ENCODE measurements around the gene ELFN1. TPM values are rescaled to one million over a fixed set of nuclear protein-coding genes. Genes with fewer than 3 reads are reported as not detected.

The ELFN1 gene
- polyA plus RNA-seq, 1 of the 3 experiments (the other 2 are of a cell fraction), result 0.05 TPM

DNA sequence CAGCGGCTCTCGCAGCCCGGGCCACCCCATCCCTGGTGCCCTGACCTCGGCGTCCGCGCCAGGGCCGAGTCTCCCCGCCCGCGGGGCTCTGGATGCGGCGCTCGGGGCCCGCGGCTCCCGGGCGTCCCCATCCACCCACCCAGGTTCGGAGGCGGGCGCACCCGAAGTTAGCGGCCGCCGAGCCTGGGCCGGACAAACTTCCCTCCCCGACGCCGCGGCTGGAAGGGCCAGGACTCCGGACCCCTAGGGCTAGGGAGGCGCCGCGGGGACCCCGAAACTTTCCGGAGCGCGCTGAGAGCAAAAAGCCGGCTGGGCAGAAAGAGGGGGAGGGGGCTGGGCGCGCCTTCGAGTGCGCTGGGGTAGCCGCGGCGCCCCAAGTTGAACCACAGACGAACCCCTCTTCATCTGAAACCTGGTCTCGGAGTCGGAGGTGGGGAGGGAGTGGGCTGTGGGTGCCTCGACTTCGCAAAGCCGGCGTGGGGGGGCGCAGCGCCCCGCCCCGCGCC, 3.7 kb upstream of the ELFN1 start:
- 1% methylated on average over 24 of the region's 58 CpGs for WGBS (ENCODE audit: low lambda C conversion rate)
- Histone ChIP-seq H3K4me2 (peak overlapping the region; percentile 78), H3K9me3 (no peaks in the 10 kb centered on the region), H3K36me3 (replicated peaks in 1 of 2; ENCODE audit: control insufficient read depth in 1 of 2, insufficient read depth in 2 of 2, low read length in 1 of 2) (no peaks in the 10 kb centered on the region), H3K27ac (ENCODE audit: low read depth in 2 of 2, low read length in 1 of 2) (peak overlapping the region in 1 of 2 experiments; percentile 91; a peak in 1 of 4 replicates), H3K4me1 (ENCODE audit: control insufficient read depth in 1 of 2, insufficient read depth in 2 of 2, low read depth in 1 of 2, low read length in 1 of 2) (peaks cover 0 to 42% of the 10 kb centered on the region in 2 experiments; a peak in 1 of 4 replicates), H3K4me3 (ENCODE audit: low read depth in 2 of 2, low read length in 1 of 2) (peak overlapping the region; percentile 47 to 61; a peak in 3 of 4 replicates), H3K27me3 (ENCODE audit: insufficient read depth) (peaks cover 64% of the 10 kb centered on the region), H3K9ac (no peak overlapping the region), H3K9me2 (no peaks in the 10 kb centered on the region), H3K79me2 (ENCODE audit: insufficient read depth) (no peaks in the 10 kb centered on the region), H2AFZ (ENCODE audit: low read depth) (no peak overlapping the region), H4K20me1 (ENCODE audit: insufficient read depth) (peaks cover 15% of the 10 kb centered on the region; the same call in 1 of the 2 replicates), H3F3A (replicated peaks; ENCODE audit: insufficient read depth) (peaks cover 11% of the 10 kb centered on the region)
- CTCF ChIA-PET, result interaction anchor here (0.9 to 1.5 kb wide), 6 partner anchors 48 to 537 kb away, joined by 3 to 4 read pairs (median 3); no protein-coding TSS in a partner anchor
- DNase-seq, result peak; percentile 81
- TF ChIP-seq FOXM1 (IDR thresholded peaks at IDR 0.05; ENCODE audit: low read depth) (no peak), EZH2phosphoT487 (IDR thresholded peaks at IDR 0.05; ENCODE audit: borderline replicate concordance, low read depth) (peak; percentile 92)
- POLR2A ChIA-PET, result interaction anchor here (0.7 kb wide), 1 partner anchor 399 kb away, joined by 3 read pairs; no protein-coding TSS in a partner anchor

DNA sequence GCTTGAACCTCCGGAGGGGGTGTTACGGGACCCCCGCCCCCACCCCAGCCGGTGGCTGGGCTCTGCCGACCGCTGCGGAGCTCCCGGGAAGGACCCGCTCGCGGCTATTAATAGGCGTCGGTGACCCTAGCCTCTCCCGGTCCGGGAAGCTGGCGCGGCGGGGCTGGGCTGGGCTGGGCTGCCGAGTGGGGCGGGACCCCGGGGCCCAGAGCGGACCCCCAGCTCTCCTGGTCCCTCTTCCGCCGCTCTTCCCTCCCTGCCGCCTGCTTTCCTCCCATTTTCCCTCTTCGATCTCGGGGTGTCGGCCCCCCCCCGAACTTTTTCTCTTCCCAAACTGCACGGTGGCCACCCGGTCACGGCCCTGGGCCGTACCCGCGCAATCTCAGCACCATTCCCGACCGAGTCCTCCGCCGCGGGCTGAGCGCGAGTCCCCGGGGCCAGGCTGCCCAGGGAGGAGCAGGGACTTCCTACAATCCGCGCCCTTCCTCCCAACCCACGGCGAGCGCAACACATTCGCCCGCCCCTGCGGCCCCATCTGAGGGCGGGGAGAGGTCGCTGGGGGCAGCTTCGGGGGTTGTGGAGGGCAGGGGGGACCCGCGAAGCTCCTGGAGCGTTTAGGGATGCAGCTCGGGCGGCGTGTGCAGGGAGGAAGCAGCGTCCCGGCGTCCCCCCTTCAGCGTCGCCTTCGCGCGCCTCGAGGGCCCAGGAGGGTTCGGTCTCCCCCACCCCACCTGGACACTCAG, 3.1 kb upstream of the ELFN1 start:
- H3K79me2 ChIP-seq (ENCODE audit: insufficient read depth), result no peaks in the 10 kb centered on the region
- peaks cover 17% of the 10 kb centered on the region; the same call in 1 of the 2 replicates for H4K20me1 ChIP-seq (ENCODE audit: insufficient read depth)
- POLR2A ChIA-PET, result interaction anchor here (0.7 to 0.8 kb wide), 2 partner anchors 80 to 399 kb away, joined by 3 read pairs; no protein-coding TSS in a partner anchor
- CTCF ChIA-PET, result interaction anchor here (0.9 to 1.7 kb wide), 12 partner anchors 17 to 575 kb away, joined by 3 to 5 read pairs (median 3); partner anchors contain the start of genes MRM2 and NUDT1
- WGBS (ENCODE audit: low lambda C conversion rate), result 2% methylated on average over 36 of the region's 70 CpGs
- peak overlapping the region; percentile 50 to 61 for H3K4me3 ChIP-seq (ENCODE audit: low read depth in 2 of 2, low read length in 1 of 2)
- no peak overlapping the region for H3K9ac ChIP-seq
- no peaks in the 10 kb centered on the region for H3K9me3 ChIP-seq
- H3K27ac ChIP-seq (ENCODE audit: low read depth in 2 of 2, low read length in 1 of 2), result peak overlapping the region in 1 of 2 experiments; percentile 91; a peak in 2 of 4 replicates
- TF ChIP-seq EZH2phosphoT487 (IDR thresholded peaks at IDR 0.05; ENCODE audit: borderline replicate concordance, low read depth) (peak; percentile 57), ELF1 (IDR thresholded peaks at IDR 0.05) (no peak)
- TF ChIP-seq, protein P1, sequence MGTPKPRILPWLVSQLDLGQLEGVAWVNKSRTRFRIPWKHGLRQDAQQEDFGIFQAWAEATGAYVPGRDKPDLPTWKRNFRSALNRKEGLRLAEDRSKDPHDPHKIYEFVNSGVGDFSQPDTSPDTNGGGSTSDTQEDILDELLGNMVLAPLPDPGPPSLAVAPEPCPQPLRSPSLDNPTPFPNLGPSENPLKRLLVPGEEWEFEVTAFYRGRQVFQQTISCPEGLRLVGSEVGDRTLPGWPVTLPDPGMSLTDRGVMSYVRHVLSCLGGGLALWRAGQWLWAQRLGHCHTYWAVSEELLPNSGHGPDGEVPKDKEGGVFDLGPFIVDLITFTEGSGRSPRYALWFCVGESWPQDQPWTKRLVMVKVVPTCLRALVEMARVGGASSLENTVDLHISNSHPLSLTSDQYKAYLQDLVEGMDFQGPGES (IDR thresholded peaks at IDR 0.05; ENCODE audit: low read depth, low read length), result no peak
- peaks cover 64% of the 10 kb centered on the region for H3K27me3 ChIP-seq (ENCODE audit: insufficient read depth)
- DNase-seq, result peak; percentile 86
- no peaks in the 10 kb centered on the region for H3K9me2 ChIP-seq
- H2AFZ ChIP-seq (ENCODE audit: low read depth), result 0 out of 2 replicates have a peak overlapping the region, but pooled peaks have one; percentile 22
- H3K4me2 ChIP-seq, result peak overlapping the region; percentile 78
- H3K4me1 ChIP-seq (ENCODE audit: control insufficient read depth in 1 of 2, insufficient read depth in 2 of 2, low read depth in 1 of 2, low read length in 1 of 2), result peaks cover 0 to 48% of the 10 kb centered on the region in 2 experiments; a peak in 1 of 4 replicates
- H3F3A ChIP-seq (replicated peaks; ENCODE audit: insufficient read depth), result peaks cover 11% of the 10 kb centered on the region
- no peaks in the 10 kb centered on the region for H3K36me3 ChIP-seq (replicated peaks in 1 of 2; ENCODE audit: control insufficient read depth in 1 of 2, insufficient read depth in 2 of 2, low read length in 1 of 2)
